ENCODE measurements around the gene SPG11.
"Not testable (repeated sequence)": the region's sequence is repeated elsewhere in the genome, so short reads cannot be mapped to it uniquely, and the experiment has no call there.

The SPG11 gene

GRCh38 chr15:44673639-44674038, 10.2 kb upstream of the SPG11 start:
- DNase-seq (ENCODE audit: low read depth) = no peak

- no peak for DNase-seq (ENCODE audit: low read depth)
Measured at GRCh38 chr15:44670087-44670950, 6.9 kb upstream of the SPG11 start.

- DNase-seq (ENCODE audit: low read depth) = no peak
Measured at GRCh38 chr15:44668921-44669320, 5.5 kb upstream of the SPG11 start.

- DNase-seq (ENCODE audit: low read depth) = no peak
Measured at GRCh38 chr15:44667039-44667360, 3.5 kb upstream of the SPG11 start.

- DNase-seq (ENCODE audit: low read depth) = no peak
Measured at GRCh38 chr15:44666210-44667038, 3.0 kb upstream of the SPG11 start.

GRCh38 chr15:44662478-44663409, 718 bp downstream of the SPG11 start:
- peak; percentile 68 for DNase-seq (ENCODE audit: low read depth)

- no peak for DNase-seq (ENCODE audit: low read depth)
Measured at GRCh38 chr15:44661576-44661975, 1.9 kb downstream of the SPG11 start.

- DNase-seq (ENCODE audit: low read depth) = no peak
Measured at GRCh38 chr15:44659056-44659455, 4.4 kb downstream of the SPG11 start.

GRCh38 chr15:44657378-44657777, 6.1 kb downstream of the SPG11 start:
- no peak for DNase-seq (ENCODE audit: low read depth)

- no peak for DNase-seq (ENCODE audit: low read depth)
Measured at GRCh38 chr15:44656913-44657312, 6.5 kb downstream of the SPG11 start.

GRCh38 chr15:44656298-44656697, 7.2 kb downstream of the SPG11 start:
- no peak for DNase-seq (ENCODE audit: low read depth)

GRCh38 chr15:44654858-44655257, 8.6 kb downstream of the SPG11 start:
- DNase-seq (ENCODE audit: low read depth) = no peak

- no peak for DNase-seq (ENCODE audit: low read depth)
Measured at GRCh38 chr15:44647637-44648036, 15.8 kb downstream of the SPG11 start.

GRCh38 chr15:44647036-44647435, 16.4 kb downstream of the SPG11 start:
- DNase-seq (ENCODE audit: low read depth) = no peak

GRCh38 chr15:44646460-44646859, 17.0 kb downstream of the SPG11 start:
- DNase-seq (ENCODE audit: low read depth) = no peak

GRCh38 chr15:44641651-44642050, 21.8 kb downstream of the SPG11 start:
- no peak for DNase-seq (ENCODE audit: low read depth)

GRCh38 chr15:44636976-44637375, 26.5 kb downstream of the SPG11 start:
- no peak for DNase-seq (ENCODE audit: low read depth)

GRCh38 chr15:44633603-44634002, 29.9 kb downstream of the SPG11 start:
- no peak for DNase-seq (ENCODE audit: low read depth)

- not testable (repeated sequence) for DNase-seq (ENCODE audit: low read depth)
Measured at GRCh38 chr15:44625286-44625685, 38.2 kb downstream of the SPG11 start.

GRCh38 chr15:44623178-44623577, 40.3 kb downstream of the SPG11 start:
- no peak for DNase-seq (ENCODE audit: low read depth)

GRCh38 chr15:44620081-44620480, 43.4 kb downstream of the SPG11 start:
- DNase-seq (ENCODE audit: low read depth) = no peak

- DNase-seq (ENCODE audit: low read depth) = no peak
Measured at GRCh38 chr15:44616974-44617373, 46.5 kb downstream of the SPG11 start.
